Natural killer cell (primary cell): Measurements from ENCODE around the gene ATP5MK. TPM values are rescaled to one million over a fixed set of nuclear protein-coding genes. Genes with fewer than 3 reads are reported as not detected.
"Not testable (repeated sequence)": the region's sequence is repeated elsewhere in the genome, so short reads cannot be mapped to it uniquely, and the experiment has no call there.

ENCODE experiments used
- ATAC-seq, 3 donors: fragments of 150-1000 bp in 2 of 3; fragments of 200-7000 bp in 1 of 3; cut with Tn5 transposase; 1 replicate in 1 of 3; 2 replicates in 2 of 3; pipeline ENCODE4 v1.10.0; 2021; ENCODE audit warnings: mild to moderate bottlenecking in 2 of 3, moderate library complexity in 2 of 3
- DNase-seq, 2 donors: peaks; one replicate each; pipeline versions ENCODE4 v3.0.0 to v3.0.0-alpha.2; 2013 to 2021; ENCODE audit warnings: mixed read lengths in 1 of 2
- H3K27ac ChIP-seq: one replicate; pipeline ENCODE4 v1.5.1; 2013; ENCODE audit warnings: mild to moderate bottlenecking, low read length
- H3K27me3 ChIP-seq: one replicate; pipeline ENCODE4 v1.6.1; 2013; ENCODE audit warnings: low read length; ENCODE audit not compliant: control insufficient read depth, insufficient read depth
- H3K36me3 ChIP-seq: one replicate; pipeline ENCODE4 v1.6.1; 2013; ENCODE audit warnings: low read length; ENCODE audit not compliant: control insufficient read depth, insufficient read depth
- H3K4me1 ChIP-seq: one replicate; pipeline ENCODE4 v1.6.1; 2013; ENCODE audit warnings: low read length; ENCODE audit not compliant: control insufficient read depth, insufficient read depth
- H3K4me3 ChIP-seq: one replicate; pipeline ENCODE4 v1.5.1; 2013; ENCODE audit warnings: low read length
- H3K9me3 ChIP-seq: one replicate; pipeline ENCODE4 v1.6.1; 2013; ENCODE audit warnings: low read length; ENCODE audit not compliant: control insufficient read depth, insufficient read depth
- H3K27ac Mint-ChIP-seq, 2 donors: one replicate each; pipeline ENCODE4 v1.8.0; 2022; ENCODE audit warnings: mild to moderate bottlenecking in 2 of 2, mixed read lengths in 2 of 2, moderate library complexity in 1 of 2
- H3K27me3 Mint-ChIP-seq, 2 donors: one replicate each; pipeline ENCODE4 v1.8.0; 2022; ENCODE audit warnings: low read depth in 2 of 2, mixed read lengths in 2 of 2
- H3K36me3 Mint-ChIP-seq: one replicate; pipeline ENCODE4 v1.8.0; 2022; ENCODE audit warnings: mixed read lengths
- H3K4me1 Mint-ChIP-seq, 2 donors: one replicate each; pipeline ENCODE4 v1.8.0; 2022; ENCODE audit warnings: mixed read lengths in 2 of 2
- H3K4me3 Mint-ChIP-seq: one replicate; pipeline ENCODE4 v1.8.0; 2022; ENCODE audit warnings: mild to moderate bottlenecking, moderate library complexity, mixed read lengths
- H3K9me3 Mint-ChIP-seq, 2 donors: one replicate each; pipeline ENCODE4 v1.8.0; 2022; ENCODE audit warnings: mixed read lengths in 2 of 2
- WGBS: methylation state at CpG from one replicate; pipeline ENCODE4 v1.1.7; 2013; ENCODE audit warnings: missing lambda C conversion rate; ENCODE audit not compliant: insufficient coverage; 5-methylcytosine and 5-hydroxymethylcytosine counted together
- intact Hi-C: fragments of 100-400 bp; cut with micrococcal nuclease; formaldehyde crosslinking; loops from one replicate; pipeline ENCODE4 v1.14.2; 2022
- total RNA-seq, 4 donors: library from RNA; stranded (reverse); fragments of 120-200 nt in 1 of 4; gene quantifications; one replicate each; pipeline versions ENCODE4 v1.2.3 to v1.2.4, GENCODE V29; 2013 to 2022
- TF ChIP-seq, protein P1 (sequence below): fragments of 200-600 bp; IDR thresholded peaks from one replicate; pipeline ENCODE4 v1.8.0; 2022; ENCODE audit warnings: antibody characterized with exemption

Gene ATP5MK
- total RNA-seq, 3 donors from 2014 or later (not counting 1 experiment from before 2014, with no cell fraction given): 121 to 157 (median 154) TPM

DNA sequence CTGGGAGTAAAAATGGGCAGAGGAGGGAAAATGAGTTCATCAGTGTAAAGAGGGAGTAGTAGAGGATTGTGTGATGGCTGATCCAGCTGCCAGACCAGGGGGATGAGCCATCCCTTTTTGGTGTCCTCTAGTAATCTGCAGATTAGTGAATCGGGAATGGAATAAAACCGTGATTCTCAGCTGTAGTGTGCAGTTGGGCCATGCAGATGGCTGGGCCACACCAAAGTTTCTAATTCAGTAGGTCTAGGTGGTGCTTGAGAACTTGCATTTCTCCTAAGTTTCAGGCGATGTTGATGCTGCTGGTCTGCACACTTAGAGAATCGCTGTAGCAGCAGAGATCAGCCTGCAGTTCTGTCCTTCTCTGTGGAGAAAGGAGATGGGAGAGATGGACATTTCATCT, 22.8 kb upstream of the ATP5MK start:
- Histone ChIP-seq H3K4me1 (no peaks in the 10 kb centered on the region), H3K36me3 (peaks cover 88% of the 10 kb centered on the region), H3K27ac (no peak overlapping the region), H3K27me3 (no peaks in the 10 kb centered on the region), H3K4me3 (no peak overlapping the region), H3K9me3 (no peaks in the 10 kb centered on the region)
- Mint-ChIP-seq H3K27me3 (no peaks in the 10 kb centered on the region), H3K36me3 (peaks cover 32% of the 10 kb centered on the region), H3K9me3 (no peaks in the 10 kb centered on the region), H3K4me3 (no peak overlapping the region), H3K4me1 (no peaks in the 10 kb centered on the region), H3K27ac (no peak overlapping the region)
- 96% methylated on average over 4 of the region's 4 CpGs for WGBS
- TF ChIP-seq, protein P1, sequence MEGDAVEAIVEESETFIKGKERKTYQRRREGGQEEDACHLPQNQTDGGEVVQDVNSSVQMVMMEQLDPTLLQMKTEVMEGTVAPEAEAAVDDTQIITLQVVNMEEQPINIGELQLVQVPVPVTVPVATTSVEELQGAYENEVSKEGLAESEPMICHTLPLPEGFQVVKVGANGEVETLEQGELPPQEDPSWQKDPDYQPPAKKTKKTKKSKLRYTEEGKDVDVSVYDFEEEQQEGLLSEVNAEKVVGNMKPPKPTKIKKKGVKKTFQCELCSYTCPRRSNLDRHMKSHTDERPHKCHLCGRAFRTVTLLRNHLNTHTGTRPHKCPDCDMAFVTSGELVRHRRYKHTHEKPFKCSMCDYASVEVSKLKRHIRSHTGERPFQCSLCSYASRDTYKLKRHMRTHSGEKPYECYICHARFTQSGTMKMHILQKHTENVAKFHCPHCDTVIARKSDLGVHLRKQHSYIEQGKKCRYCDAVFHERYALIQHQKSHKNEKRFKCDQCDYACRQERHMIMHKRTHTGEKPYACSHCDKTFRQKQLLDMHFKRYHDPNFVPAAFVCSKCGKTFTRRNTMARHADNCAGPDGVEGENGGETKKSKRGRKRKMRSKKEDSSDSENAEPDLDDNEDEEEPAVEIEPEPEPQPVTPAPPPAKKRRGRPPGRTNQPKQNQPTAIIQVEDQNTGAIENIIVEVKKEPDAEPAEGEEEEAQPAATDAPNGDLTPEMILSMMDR: no peak
- DNase-seq: no peak
- intact Hi-C loops: no loop called here
- ATAC-seq: no peak

DNA sequence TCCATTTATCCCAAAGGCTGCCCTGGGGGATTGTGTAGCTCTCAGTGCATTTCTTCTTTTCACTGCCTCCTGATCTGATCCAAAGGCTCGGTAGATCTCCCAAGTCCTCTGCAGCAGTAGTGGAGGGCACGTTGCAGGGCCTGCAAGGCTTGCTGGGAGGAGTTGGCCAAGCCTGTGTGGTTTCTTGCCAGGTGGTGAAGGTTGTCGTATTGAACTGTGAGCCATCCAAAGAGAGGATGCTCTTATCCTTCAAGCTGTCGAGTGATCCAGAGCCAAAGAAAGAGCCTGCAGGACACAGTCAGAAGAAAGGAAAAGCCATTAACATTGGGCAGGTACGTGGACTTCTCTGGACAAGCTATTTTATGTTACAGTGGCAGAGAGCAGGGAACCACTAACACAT, 21.3 kb upstream of the ATP5MK start:
- 97% methylated on average over 5 of the region's 5 CpGs for WGBS
- Mint-ChIP-seq H3K27me3 (no peaks in the 10 kb centered on the region), H3K4me1 (no peaks in the 10 kb centered on the region), H3K27ac (no peak overlapping the region), H3K9me3 (no peaks in the 10 kb centered on the region), H3K36me3 (peaks cover 27% of the 10 kb centered on the region), H3K4me3 (no peak overlapping the region)
- H3K4me1 ChIP-seq: no peaks in the 10 kb centered on the region
- H3K27me3 ChIP-seq: no peaks in the 10 kb centered on the region
- TF ChIP-seq, protein P1: no peak
- DNase-seq (no peak), ATAC-seq (no peak)
- peaks cover 88% of the 10 kb centered on the region for H3K36me3 ChIP-seq
- no peaks in the 10 kb centered on the region for H3K9me3 ChIP-seq
- no peak overlapping the region for H3K4me3 ChIP-seq
- intact Hi-C loops: loop anchor here (1.0 kb wide), 1 partner anchor 68 kb away; no protein-coding TSS in a partner anchor
- H3K27ac ChIP-seq: no peak overlapping the region

DNA sequence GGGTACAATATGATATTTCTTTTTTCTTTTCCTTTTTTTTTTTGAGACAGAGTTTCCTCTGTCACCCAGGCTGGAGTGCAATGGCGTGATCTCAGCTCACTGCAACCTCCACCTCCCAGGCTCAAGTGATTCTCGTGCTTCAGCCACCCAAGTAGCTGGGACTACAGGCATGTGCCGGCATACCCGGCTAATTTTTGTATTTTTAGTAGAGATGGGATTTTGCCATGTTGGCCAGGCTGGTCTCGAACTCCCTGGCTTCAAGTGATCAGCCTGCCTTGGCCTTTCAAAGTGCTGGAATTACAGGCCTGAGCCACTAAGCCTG, 20.8 kb upstream of the ATP5MK start:
- H3K4me3 Mint-ChIP-seq, H3K27me3 Mint-ChIP-seq, H3K9me3 Mint-ChIP-seq, H3K27ac ChIP-seq, H3K4me3 ChIP-seq, H3K9me3 ChIP-seq, DNase-seq, ATAC-seq, H3K4me1 ChIP-seq, H3K4me1 Mint-ChIP-seq, H3K27ac Mint-ChIP-seq, H3K27me3 ChIP-seq: not testable (repeated sequence)
- H3K36me3 ChIP-seq: peaks cover 85% of the 10 kb centered on the region
- peaks cover 24% of the 10 kb centered on the region for H3K36me3 Mint-ChIP-seq
- intact Hi-C loops: loop anchor here (1.0 kb wide), 1 partner anchor 68 kb away; no protein-coding TSS in a partner anchor
- WGBS: 94% methylated on average over 5 of the region's 5 CpGs

DNA sequence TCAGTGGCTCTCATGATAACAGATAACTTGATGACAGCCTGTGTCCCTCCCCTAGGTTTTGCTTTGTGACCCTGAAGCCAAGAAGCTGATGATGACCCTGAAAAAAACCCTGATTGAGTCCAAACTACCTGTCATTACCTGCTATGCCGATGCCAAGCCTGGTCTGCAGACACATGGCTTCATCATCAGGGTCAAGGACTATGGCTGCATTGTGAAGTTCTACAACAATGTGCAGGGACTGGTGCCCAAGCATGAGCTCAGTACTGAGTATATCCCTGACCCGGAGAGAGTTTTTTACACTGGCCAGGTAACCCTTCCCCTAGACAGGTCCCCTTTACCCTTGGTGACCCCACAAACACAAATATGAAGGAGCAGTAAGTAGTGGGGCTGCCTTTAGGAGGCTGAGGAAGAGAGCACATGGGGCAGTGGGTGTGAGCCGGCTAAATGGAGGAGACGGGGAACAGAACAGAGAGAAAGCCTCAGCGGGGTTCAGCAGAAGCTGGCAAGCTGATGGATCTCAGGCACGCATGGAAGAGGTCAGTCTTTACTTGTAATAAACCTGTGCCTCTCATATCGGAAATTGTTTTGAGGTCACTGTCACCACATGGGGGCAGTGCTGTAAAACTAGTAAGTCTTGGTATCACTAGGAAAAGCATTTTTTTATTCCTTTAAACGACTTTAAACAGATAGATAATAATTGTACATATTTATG, 20.3 kb upstream of the ATP5MK start:
- DNase-seq (peak; percentile 50 to 84), ATAC-seq (peak; percentile 55 to 70 (median 65))
- Histone ChIP-seq H3K4me3 (no peak overlapping the region), H3K27ac (no peak overlapping the region), H3K4me1 (no peaks in the 10 kb centered on the region), H3K9me3 (no peaks in the 10 kb centered on the region), H3K27me3 (no peaks in the 10 kb centered on the region), H3K36me3 (peaks cover 88% of the 10 kb centered on the region)
- no peaks in the 10 kb centered on the region for H3K4me1 Mint-ChIP-seq
- 64% methylated on average over 7 of the region's 8 CpGs for WGBS
- no peak overlapping the region for H3K4me3 Mint-ChIP-seq
- no peak overlapping the region for H3K27ac Mint-ChIP-seq
- H3K9me3 Mint-ChIP-seq: no peaks in the 10 kb centered on the region
- H3K27me3 Mint-ChIP-seq: no peaks in the 10 kb centered on the region
- intact Hi-C loops: loop anchor here (1.0 kb wide), 1 partner anchor 69 kb away; no protein-coding TSS in a partner anchor
- peaks cover 24% of the 10 kb centered on the region for H3K36me3 Mint-ChIP-seq
- TF ChIP-seq, protein P1: peak; percentile 78
